IMR-90 (cell line): Measurements from ENCODE around the gene INHBC. TPM values are rescaled to one million over a fixed set of nuclear protein-coding genes. Genes with fewer than 3 reads are reported as not detected.
"Not testable (repeated sequence)": the region's sequence is repeated elsewhere in the genome, so short reads cannot be mapped to it uniquely, and the experiment has no call there.

Source experiments
- ATAC-seq: fragments of 200-7000 bp; cut with Tn5 transposase; 2 replicates; pipeline ENCODE4 v1.9.1; 2020; ENCODE audit warnings: low read depth, mild to moderate bottlenecking, moderate library complexity
- BruUV-seq: library from RNA; stranded (reverse); fragments of 400-500 nt; replicated peaks from 2 replicates; lab custom pipeline; 2021; lab: Mats Ljungman, UMichigan
- CTCF ChIA-PET: fragments of 300-600 bp; formaldehyde crosslinking; extraction: SDS; loops from one replicate; lab custom pipeline; 2021; ENCODE audit warnings: antibody characterized with exemption; lab: Yijun Ruan, JAX
- POLR2A ChIA-PET: fragments of 300-600 bp; sonication (Branson Sonifier 250); formaldehyde crosslinking; loops from one replicate; lab custom pipeline; 2022; ENCODE audit warnings: antibody characterized with exemption; ENCODE audit not compliant: unreplicated experiment; lab: Charles Lee
- DNase-seq: peaks from one replicate; pipeline ENCODE4 v3.0.0; 2013
- H2AFZ ChIP-seq: replicated peaks from 2 replicates; pipeline ENCODE3; 2013; ENCODE audit warnings: low read length, mild to moderate bottlenecking; ENCODE audit not compliant: poor library complexity
- H2AK5ac ChIP-seq: 2 replicates; pipeline ENCODE4 v1.6.1; 2013; ENCODE audit warnings: low read depth, low read length, inconsistent platforms
- H2AK9ac ChIP-seq: replicated peaks from 2 replicates; pipeline ENCODE3; 2013; ENCODE audit warnings: mild to moderate bottlenecking, low read depth, low read length, moderate library complexity; ENCODE audit not compliant: poor library complexity
- H2BK120ac ChIP-seq: 2 replicates; pipeline ENCODE4 v1.6.1; 2013; ENCODE audit warnings: low read depth, low read length, inconsistent platforms
- H2BK15ac ChIP-seq: 3 replicates; pipeline ENCODE4 v1.6.1; 2013; ENCODE audit warnings: low read depth, low read length, inconsistent platforms
- H2BK20ac ChIP-seq: 2 replicates; pipeline ENCODE4 v1.6.1; 2013; ENCODE audit warnings: low read depth, mild to moderate bottlenecking, inconsistent platforms, low read length, moderate library complexity
- H2BK5ac ChIP-seq: 2 replicates; pipeline ENCODE4 v1.6.1; 2013; ENCODE audit warnings: mild to moderate bottlenecking, low read depth, low read length, inconsistent platforms; ENCODE audit not compliant: poor library complexity, severe bottlenecking
- H3K14ac ChIP-seq: replicated peaks from 2 replicates; pipeline ENCODE4 v1.6.1; 2013; ENCODE audit warnings: low read depth, low read length, inconsistent platforms
- H3K18ac ChIP-seq: 2 replicates; pipeline ENCODE4 v1.6.1; 2013; ENCODE audit warnings: low read depth, low read length, control low read depth
- H3K23ac ChIP-seq: 2 replicates; pipeline ENCODE4 v1.6.1; 2013; ENCODE audit warnings: low read depth, low read length, inconsistent platforms
- H3K27ac ChIP-seq: 2 replicates; pipeline ENCODE4 v1.5.1; 2013; ENCODE audit warnings: mild to moderate bottlenecking, control low read depth, low read length; ENCODE audit not compliant: insufficient read depth
- H3K27me3 ChIP-seq: 2 replicates; pipeline ENCODE4 v1.6.1; 2013; ENCODE audit warnings: low read length; ENCODE audit not compliant: control insufficient read depth, insufficient read depth
- H3K36me3 ChIP-seq: 2 replicates; pipeline ENCODE4 v1.6.1; 2013; ENCODE audit warnings: low read length, mixed read lengths; ENCODE audit not compliant: control insufficient read depth, insufficient read depth
- H3K4ac ChIP-seq: 2 replicates; pipeline ENCODE4 v1.6.1; 2013; ENCODE audit warnings: low read depth, low read length, inconsistent platforms
- H3K4me1 ChIP-seq: 2 replicates; pipeline ENCODE4 v1.6.1; 2013; ENCODE audit warnings: low read length, mixed read lengths; ENCODE audit not compliant: control insufficient read depth, insufficient read depth
- H3K4me2 ChIP-seq: 2 replicates; pipeline ENCODE4 v1.6.1; 2013; ENCODE audit warnings: low read depth, mild to moderate bottlenecking, control low read depth, low read length, moderate library complexity
- H3K4me3 ChIP-seq: 2 replicates; pipeline ENCODE4 v1.5.1; 2013; ENCODE audit warnings: low read depth, mild to moderate bottlenecking, control low read depth, low read length, moderate library complexity; ENCODE audit not compliant: insufficient read depth
- H3K56ac ChIP-seq: 2 replicates; pipeline ENCODE4 v1.6.1; 2013; ENCODE audit warnings: low read length, inconsistent platforms; ENCODE audit not compliant: insufficient read depth; ENCODE audit errors: extremely low read depth
- H3K79me1 ChIP-seq, 2 experiments: 2 replicates each; pipeline ENCODE4 v1.6.1; 2013; ENCODE audit warnings: low read length in 2 of 2, inconsistent platforms in 1 of 2, low read depth in 1 of 2
- H3K9ac ChIP-seq: 2 replicates; pipeline ENCODE4 v1.6.1; 2013; ENCODE audit warnings: low read depth, low read length, control low read depth
- H3K9me1 ChIP-seq: 2 replicates; pipeline ENCODE4 v1.6.1; 2013; ENCODE audit warnings: low read length, inconsistent platforms; ENCODE audit not compliant: insufficient read depth
- H3K9me3 ChIP-seq: 2 replicates; pipeline ENCODE4 v1.6.1; 2013; ENCODE audit warnings: low read length; ENCODE audit not compliant: control insufficient read depth, insufficient read depth
- H4K20me1 ChIP-seq: 2 replicates; pipeline ENCODE4 v1.6.1; 2013; ENCODE audit warnings: low read length, inconsistent platforms; ENCODE audit not compliant: insufficient read depth
- H4K5ac ChIP-seq: 2 replicates; pipeline ENCODE4 v1.6.1; 2013; ENCODE audit warnings: mild to moderate bottlenecking, low read depth, low read length, control low read depth
- H4K8ac ChIP-seq, 2 experiments: 2 replicates each; pipeline ENCODE4 v1.6.1; 2013; ENCODE audit warnings: low read depth in 2 of 2, low read length in 2 of 2, control low read depth in 1 of 2, inconsistent platforms in 1 of 2
- H4K91ac ChIP-seq: 2 replicates; pipeline ENCODE4 v1.6.1; 2013; ENCODE audit warnings: low read depth, low read length, inconsistent platforms; ENCODE audit not compliant: insufficient read depth
- CTCF ChIP-seq: conservative IDR thresholded peaks from 2 replicates; pipeline ENCODE4 v1.5.1; 2012; ENCODE audit warnings: mild to moderate bottlenecking, low read depth, low read length, improper control_type of control experiment
- MXI1 ChIP-seq: IDR thresholded peaks from 2 replicates; pipeline ENCODE4 v1.6.1; 2012; ENCODE audit warnings: low read depth, mild to moderate bottlenecking, low read length, moderate library complexity, borderline replicate concordance
- SMC3 ChIP-seq: fragments of 150-350 bp; IDR thresholded peaks from 2 replicates; pipeline ENCODE4 v1.6.1; 2016; ENCODE audit warnings: low read depth, mild to moderate bottlenecking, antibody characterized with exemption, low read length, moderate library complexity
- WGBS, 2 experiments: methylation state at CpG; one replicate each; pipeline versions ENCODE4 v1.1.5 to v1.1.7; 2013; ENCODE audit warnings: missing lambda C conversion rate in 2 of 2; ENCODE audit not compliant: insufficient read length in 1 of 2; ENCODE audit errors: extremely low coverage in 2 of 2; 5-methylcytosine and 5-hydroxymethylcytosine counted together
- dilution Hi-C: fragments of 300-500 bp; cut with HindIII; formaldehyde crosslinking; loops from one replicate; pipeline ENCODE4 v1.14.3; 2018; ENCODE audit warnings: low sequenced_read_pairs; ENCODE audit not compliant: unreplicated experiment
- in situ Hi-C: fragments of 300-500 bp; cut with MboI; formaldehyde crosslinking; loops from 3 replicates; pipeline ENCODE4 v1.14.3; 2019; ENCODE audit warnings: low sequenced_read_pairs, inconsistent platforms, mixed read lengths
- intact Hi-C: fragments of 100-400 bp; cut with micrococcal nuclease; formaldehyde crosslinking; loops from 2 replicates; pipeline ENCODE4 v1.10.0; 2022
- polyA plus RNA-seq, 3 experiments: library from polyadenylated mRNA; depleted of rRNA; stranded (reverse); fragments of >200 nt; gene quantifications; 2 replicates each; pipeline ENCODE4 v1.2.3, GENCODE V29; 2012; ENCODE audit warnings: low replicate concordance in 1 of 3
- total RNA-seq: library from RNA; depleted of rRNA; stranded (reverse); fragments of >200 nt; gene quantifications from 2 replicates; pipeline ENCODE4 v1.2.3, GENCODE V29; 2012

INHBC gene
- total and polyA plus RNA-seq, 2 of the 4 experiments (the other 2 are of a cell fraction) = 0.09 TPM; not detected in 1

DNA sequence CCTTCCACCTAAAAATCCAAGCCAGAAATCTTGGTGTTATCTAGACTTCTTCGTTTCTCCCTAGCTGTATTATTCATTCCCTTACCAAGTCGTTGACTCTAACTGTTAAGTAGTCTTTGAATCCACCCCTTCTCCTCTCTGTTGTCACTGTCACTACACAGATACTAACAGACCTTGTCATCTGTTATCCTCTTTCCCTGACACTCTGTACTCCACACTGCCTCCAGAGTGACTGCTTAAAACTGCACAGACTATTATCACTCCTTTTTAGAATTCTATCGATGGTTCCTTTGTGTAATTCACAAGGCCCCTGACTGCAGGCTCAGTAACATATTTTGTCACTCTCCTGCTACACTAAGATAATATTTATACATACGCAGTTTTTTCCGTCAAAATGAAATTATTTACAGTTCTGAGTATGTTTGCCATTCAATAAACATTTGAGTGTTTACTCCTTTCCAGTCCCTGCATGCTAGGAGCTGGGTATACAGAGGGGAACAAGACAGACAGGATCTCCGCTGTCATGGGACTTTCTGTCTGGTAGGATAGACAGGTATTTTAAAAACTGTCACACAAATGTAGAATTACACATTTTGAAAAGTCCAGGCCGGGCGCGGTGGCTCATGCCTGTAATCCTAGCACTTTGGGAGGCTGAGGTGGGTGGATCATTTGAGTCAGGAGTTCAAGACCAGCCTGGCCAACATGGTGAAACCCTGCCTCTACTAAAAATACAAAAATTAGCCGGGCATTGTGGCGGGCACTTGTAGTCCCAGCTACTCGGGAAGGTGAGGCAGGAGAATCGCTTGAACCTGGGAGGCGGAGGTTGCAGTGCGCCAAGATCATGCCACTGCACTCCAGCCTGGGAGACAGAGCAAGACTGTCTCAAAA, 57.1 kb downstream of the INHBC start:
- BruUV-seq = TSS peak; percentile 7
- Histone ChIP-seq H3K9ac (no peak overlapping the region), H4K20me1 (peaks cover 26% of the 10 kb centered on the region; the same call in 1 of the 2 replicates), H4K91ac (no peak overlapping the region), H3K9me1 (peaks cover 15% of the 10 kb centered on the region), H3K4me3 (no peak overlapping the region), H2BK5ac (no peak overlapping the region), H4K8ac (no peak overlapping the region), H3K18ac (no peak overlapping the region), H2BK120ac (no peak overlapping the region), H3K23ac (no peak overlapping the region), H2BK20ac (no peak overlapping the region), H3K4ac (no peak overlapping the region), H3K56ac (no peak overlapping the region; the same call in 1 of the 2 replicates), H4K5ac (no peak overlapping the region), H3K4me1 (peaks cover 6% of the 10 kb centered on the region), H3K14ac (no peak overlapping the region), H3K27me3 (no peaks in the 10 kb centered on the region), H3K4me2 (no peak overlapping the region), H2AK9ac (no peak overlapping the region), H3K27ac (no peak overlapping the region), H3K79me1 (peaks cover 37 to 55% of the 10 kb centered on the region in 2 experiments), H3K36me3 (peaks cover 38% of the 10 kb centered on the region), H2AFZ (no peak overlapping the region), H2AK5ac (no peak overlapping the region), H3K9me3 (no peaks in the 10 kb centered on the region), H2BK15ac (no peak overlapping the region)
- in situ Hi-C loops (no loop called here), intact Hi-C loops (no loop called here), dilution Hi-C loops (no loop called here)
- ATAC-seq (no peak), DNase-seq (no peak)
- POLR2A ChIA-PET = no interaction called here
- WGBS, 2 experiments = 100% methylated on average over 1 of the region's 15 CpGs; no CpG with 5 or more reads in 1 of the 2 experiments
- CTCF ChIA-PET = no interaction called here
- TF ChIP-seq SMC3 (no peak), MXI1 (no peak), CTCF (0 out of 2 replicates have a peak, but pooled peaks have one; percentile 14)

DNA sequence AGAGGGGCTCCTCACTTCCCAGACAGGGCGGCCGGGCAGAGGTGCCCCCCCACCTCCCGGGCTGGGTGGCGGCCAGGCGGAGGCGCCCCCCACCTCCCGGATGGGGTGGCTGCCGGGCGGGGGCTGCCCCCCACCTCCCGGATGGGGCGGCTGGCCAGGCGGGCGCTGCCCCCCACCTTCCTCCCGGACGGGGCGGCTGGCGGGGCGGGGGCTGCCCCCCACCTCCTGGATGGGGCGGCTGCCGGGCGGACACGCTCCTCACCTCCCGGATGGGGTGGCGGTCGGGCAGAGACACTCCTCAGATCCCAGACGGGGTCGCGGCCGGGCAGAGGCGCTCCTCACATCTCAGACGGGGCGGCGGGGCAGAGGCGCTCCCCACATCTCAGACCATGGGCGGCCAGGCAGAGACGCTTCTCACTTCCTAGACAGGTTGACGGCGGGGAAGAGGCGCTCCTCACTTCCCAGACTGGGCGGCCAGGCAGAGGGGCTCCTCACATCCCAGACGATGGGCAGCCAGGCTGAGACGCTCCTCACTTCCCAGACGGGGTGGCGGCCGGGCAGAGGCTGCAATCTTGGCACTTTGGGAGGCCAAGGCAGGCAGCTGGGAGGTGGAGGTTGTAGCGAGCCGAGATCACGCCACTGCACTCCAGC, 60.6 kb downstream of the INHBC start:
- H4K8ac ChIP-seq, H2BK15ac ChIP-seq, H3K27me3 ChIP-seq, H2AK9ac ChIP-seq, H3K18ac ChIP-seq, intact Hi-C loops, H3K56ac ChIP-seq, POLR2A ChIA-PET, H2AFZ ChIP-seq, H2BK20ac ChIP-seq, dilution Hi-C loops, H3K4me2 ChIP-seq, H2AK5ac ChIP-seq, H3K4ac ChIP-seq, H3K9me3 ChIP-seq, H3K4me3 ChIP-seq, H3K23ac ChIP-seq, BruUV-seq, H3K27ac ChIP-seq, ATAC-seq, H3K14ac ChIP-seq, H4K91ac ChIP-seq, CTCF ChIA-PET, H4K5ac ChIP-seq, in situ Hi-C loops, H3K9ac ChIP-seq, H2BK5ac ChIP-seq, H3K4me1 ChIP-seq, DNase-seq, H2BK120ac ChIP-seq: not testable (repeated sequence)
- Histone ChIP-seq H3K36me3 (peaks cover 45% of the 10 kb centered on the region), H3K9me1 (peaks cover 12% of the 10 kb centered on the region), H4K20me1 (peaks cover 37% of the 10 kb centered on the region; the same call in 1 of the 2 replicates), H3K79me1 (peaks cover 46 to 52% of the 10 kb centered on the region in 2 experiments)
- WGBS, 2 experiments = 98% methylated on average over 16 of the region's 48 CpGs; no CpG with 5 or more reads in 1 of the 2 experiments
